Activated T-helper 2 cell treated with anti-CD3 and anti-CD28 coated beads, Interferon-gamma antibody, Interleukin-2, Interleukin-4, amounts not matched to agents 10 μg/mL and 5 μg/mL and 100 μg/mL, durations not matched to agents 14 hours and 24 hours and 36 hours (primary cell): Measurements from ENCODE around the gene SECISBP2. TPM values are rescaled to one million over a fixed set of nuclear protein-coding genes. Genes with fewer than 3 reads are reported as not detected.
"Not testable (repeated sequence)": the region's sequence is repeated elsewhere in the genome, so short reads cannot be mapped to it uniquely, and the experiment has no call there.

Source experiments
- DNase-seq: peaks from one replicate; pipeline ENCODE4 v3.0.0; 2021; ENCODE audit warnings: low spot score
- H3K27ac Mint-ChIP-seq: one replicate; pipeline ENCODE4 v1.8.0; 2021; ENCODE audit warnings: mixed read lengths
- H3K27me3 Mint-ChIP-seq: one replicate; pipeline ENCODE4 v1.8.0; 2021; ENCODE audit warnings: low read depth, mixed read lengths
- H3K36me3 Mint-ChIP-seq: one replicate; pipeline ENCODE4 v1.8.0; 2021; ENCODE audit warnings: low read depth, mixed read lengths
- H3K4me1 Mint-ChIP-seq: one replicate; pipeline ENCODE4 v1.8.0; 2021; ENCODE audit warnings: low read depth, mixed read lengths
- H3K4me3 Mint-ChIP-seq: one replicate; pipeline ENCODE4 v1.8.0; 2021; ENCODE audit warnings: low read depth, mild to moderate bottlenecking, moderate library complexity, mixed read lengths
- H3K9me3 Mint-ChIP-seq: one replicate; pipeline ENCODE4 v1.8.0; 2021; ENCODE audit warnings: mixed read lengths
- intact Hi-C: fragments of 100-400 bp; cut with micrococcal nuclease; formaldehyde crosslinking; loops from one replicate; pipeline ENCODE4 v1.15.1; 2023
- total RNA-seq: library from RNA; stranded (reverse); gene quantifications from 2 replicates; pipeline ENCODE4 v1.2.3, GENCODE V29; 2022

The SECISBP2 gene
- total RNA-seq, 1 donor from 2014 or later: 51.3 TPM

- no peaks in the 10 kb centered on the region for H3K9me3 Mint-ChIP-seq
- intact Hi-C loops: no loop called here
- DNase-seq: no peak
- no peaks in the 10 kb centered on the region for H3K27me3 Mint-ChIP-seq
- peaks cover 37% of the 10 kb centered on the region for H3K36me3 Mint-ChIP-seq
- peaks cover 3% of the 10 kb centered on the region for H3K4me1 Mint-ChIP-seq
- H3K4me3 Mint-ChIP-seq: no peak overlapping the region
- H3K27ac Mint-ChIP-seq: no peak overlapping the region
Observed at GRCh38 chr9:89363921-89364665, 45.8 kb downstream of the SECISBP2 start.

- H3K4me3 Mint-ChIP-seq: no peak overlapping the region
- peaks cover 30% of the 10 kb centered on the region for H3K36me3 Mint-ChIP-seq
- H3K27me3 Mint-ChIP-seq: no peaks in the 10 kb centered on the region
- intact Hi-C loops: no loop called here
- peaks cover 2% of the 10 kb centered on the region for H3K4me1 Mint-ChIP-seq
- H3K27ac Mint-ChIP-seq: no peak overlapping the region
- DNase-seq: no peak
- no peaks in the 10 kb centered on the region for H3K9me3 Mint-ChIP-seq
Observed at GRCh38 chr9:89364666-89365531, 46.6 kb downstream of the SECISBP2 start.

GRCh38 chr9:89365532-89365912, 47.2 kb downstream of the SECISBP2 start:
- Mint-ChIP-seq H3K27ac (no peak overlapping the region), H3K9me3 (no peaks in the 10 kb centered on the region), H3K36me3 (peaks cover 23% of the 10 kb centered on the region), H3K4me3 (no peak overlapping the region), H3K4me1 (no peaks in the 10 kb centered on the region), H3K27me3 (no peaks in the 10 kb centered on the region)
- DNase-seq: no peak
- intact Hi-C loops: no loop called here

- Mint-ChIP-seq H3K9me3 (no peaks in the 10 kb centered on the region), H3K4me3 (no peak overlapping the region), H3K27ac (peak overlapping the region; percentile 31), H3K36me3 (peaks cover 11% of the 10 kb centered on the region), H3K27me3 (no peaks in the 10 kb centered on the region), H3K4me1 (no peaks in the 10 kb centered on the region)
- intact Hi-C loops: no loop called here
- DNase-seq: no peak
Observed at GRCh38 chr9:89366711-89367110, 48.4 kb downstream of the SECISBP2 start.

GRCh38 chr9:89367281-89367680, 49.0 kb downstream of the SECISBP2 start:
- no peak for DNase-seq
- intact Hi-C loops: no loop called here
- H3K4me1 Mint-ChIP-seq: no peaks in the 10 kb centered on the region
- no peak overlapping the region for H3K4me3 Mint-ChIP-seq
- no peaks in the 10 kb centered on the region for H3K9me3 Mint-ChIP-seq
- no peak overlapping the region for H3K27ac Mint-ChIP-seq
- H3K36me3 Mint-ChIP-seq: peaks cover 8% of the 10 kb centered on the region
- no peaks in the 10 kb centered on the region for H3K27me3 Mint-ChIP-seq

- Mint-ChIP-seq H3K4me3 (no peak overlapping the region), H3K27me3 (no peaks in the 10 kb centered on the region), H3K27ac (no peak overlapping the region), H3K36me3 (peaks cover 10% of the 10 kb centered on the region), H3K9me3 (no peaks in the 10 kb centered on the region), H3K4me1 (no peaks in the 10 kb centered on the region)
- intact Hi-C loops: no loop called here
- DNase-seq: no peak
Observed at GRCh38 chr9:89367726-89368437, 49.6 kb downstream of the SECISBP2 start.

GRCh38 chr9:89368550-89368949, 50.2 kb downstream of the SECISBP2 start:
- peaks cover 10% of the 10 kb centered on the region for H3K36me3 Mint-ChIP-seq
- H3K27me3 Mint-ChIP-seq: no peaks in the 10 kb centered on the region
- peaks cover 6% of the 10 kb centered on the region for H3K4me1 Mint-ChIP-seq
- H3K4me3 Mint-ChIP-seq: no peak overlapping the region
- H3K27ac Mint-ChIP-seq: no peak overlapping the region
- DNase-seq: no peak
- no peaks in the 10 kb centered on the region for H3K9me3 Mint-ChIP-seq
- intact Hi-C loops: no loop called here

GRCh38 chr9:89368978-89369377, 50.7 kb downstream of the SECISBP2 start:
- intact Hi-C loops: no loop called here
- Mint-ChIP-seq H3K9me3 (no peaks in the 10 kb centered on the region), H3K27ac (no peak overlapping the region), H3K36me3 (peaks cover 10% of the 10 kb centered on the region), H3K4me3 (no peak overlapping the region), H3K27me3 (no peaks in the 10 kb centered on the region), H3K4me1 (peaks cover 8% of the 10 kb centered on the region)
- DNase-seq: no peak

GRCh38 chr9:89370593-89370992, 52.3 kb downstream of the SECISBP2 start:
- Mint-ChIP-seq H3K36me3 (peaks cover 8% of the 10 kb centered on the region), H3K27me3 (no peaks in the 10 kb centered on the region), H3K27ac (no peak overlapping the region), H3K4me1 (peaks cover 14% of the 10 kb centered on the region), H3K4me3 (no peak overlapping the region), H3K9me3 (no peaks in the 10 kb centered on the region)
- DNase-seq: no peak
- intact Hi-C loops: no loop called here

GRCh38 chr9:89371791-89372190, 53.5 kb downstream of the SECISBP2 start:
- Mint-ChIP-seq H3K4me1 (peaks cover 24% of the 10 kb centered on the region), H3K36me3 (peaks cover 17% of the 10 kb centered on the region)
- H3K9me3 Mint-ChIP-seq, H3K27me3 Mint-ChIP-seq, H3K27ac Mint-ChIP-seq, intact Hi-C loops, H3K4me3 Mint-ChIP-seq, DNase-seq: not testable (repeated sequence)

- no peaks in the 10 kb centered on the region for H3K9me3 Mint-ChIP-seq
Observed at GRCh38 chr9:89372230-89372816, 54.0 kb downstream of the SECISBP2 start.

GRCh38 chr9:89372979-89373378, 54.7 kb downstream of the SECISBP2 start:
- Mint-ChIP-seq H3K27ac (peak overlapping the region; percentile 71), H3K9me3 (no peaks in the 10 kb centered on the region), H3K4me1 (peaks cover 36% of the 10 kb centered on the region), H3K27me3 (no peaks in the 10 kb centered on the region), H3K36me3 (peaks cover 29% of the 10 kb centered on the region), H3K4me3 (no peak overlapping the region)
- intact Hi-C loops: no loop called here
- DNase-seq: no peak

More at GRCh38 chr9:89372230-89372816, 54.0 kb downstream of the SECISBP2 start:
- Mint-ChIP-seq H3K27ac (peak overlapping the region; percentile 71), H3K36me3 (peaks cover 23% of the 10 kb centered on the region), H3K4me3 (no peak overlapping the region), H3K27me3 (no peaks in the 10 kb centered on the region), H3K4me1 (peaks cover 29% of the 10 kb centered on the region)
- intact Hi-C loops: no loop called here
- peak; percentile 45 for DNase-seq
